Epithelial cell of esophagus (primary cell): ENCODE data around the gene KANTR.

ENCODE experiments used
- DNase-seq: peaks from one replicate; pipeline ENCODE4 v3.0.0; 2010; ENCODE audit warnings: low read depth
- H3K4me3 ChIP-seq: 2 replicates; pipeline ENCODE4 v1.5.1; 2011; ENCODE audit warnings: mild to moderate bottlenecking, low read length, control low read depth
- TF ChIP-seq, protein P1 (sequence below): IDR thresholded peaks from 2 replicates; pipeline ENCODE4 v1.5.1; 2011; ENCODE audit warnings: low read depth, mild to moderate bottlenecking, low read length, control low read depth, inconsistent platforms; ENCODE audit not compliant: insufficient read depth; ENCODE audit errors: missing control alignments

The KANTR gene

DNA sequence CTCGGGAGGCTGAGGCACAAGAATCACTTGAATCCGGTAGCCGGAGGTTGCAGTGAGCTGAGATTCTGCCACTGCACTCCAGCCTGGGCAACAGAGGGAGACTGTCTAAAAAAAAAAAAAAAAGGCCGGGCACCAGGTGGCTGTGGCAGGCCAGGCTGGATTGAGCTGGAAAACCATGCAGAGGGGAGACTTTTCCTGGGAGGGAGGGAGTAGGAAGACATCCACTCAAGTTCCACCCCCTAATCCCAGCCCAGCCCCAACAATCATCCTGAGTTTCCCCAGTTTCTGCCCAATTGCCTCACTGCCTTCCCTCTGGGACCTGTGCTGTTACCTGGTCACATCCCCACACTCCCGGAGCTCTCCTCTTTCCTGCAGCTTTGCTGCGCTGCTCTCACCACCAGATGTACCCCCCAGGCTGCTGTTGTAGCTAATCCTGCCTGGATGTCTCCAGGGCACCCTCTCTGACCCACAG is 20.8 kb upstream of the KANTR start:
- TF ChIP-seq, protein P1, sequence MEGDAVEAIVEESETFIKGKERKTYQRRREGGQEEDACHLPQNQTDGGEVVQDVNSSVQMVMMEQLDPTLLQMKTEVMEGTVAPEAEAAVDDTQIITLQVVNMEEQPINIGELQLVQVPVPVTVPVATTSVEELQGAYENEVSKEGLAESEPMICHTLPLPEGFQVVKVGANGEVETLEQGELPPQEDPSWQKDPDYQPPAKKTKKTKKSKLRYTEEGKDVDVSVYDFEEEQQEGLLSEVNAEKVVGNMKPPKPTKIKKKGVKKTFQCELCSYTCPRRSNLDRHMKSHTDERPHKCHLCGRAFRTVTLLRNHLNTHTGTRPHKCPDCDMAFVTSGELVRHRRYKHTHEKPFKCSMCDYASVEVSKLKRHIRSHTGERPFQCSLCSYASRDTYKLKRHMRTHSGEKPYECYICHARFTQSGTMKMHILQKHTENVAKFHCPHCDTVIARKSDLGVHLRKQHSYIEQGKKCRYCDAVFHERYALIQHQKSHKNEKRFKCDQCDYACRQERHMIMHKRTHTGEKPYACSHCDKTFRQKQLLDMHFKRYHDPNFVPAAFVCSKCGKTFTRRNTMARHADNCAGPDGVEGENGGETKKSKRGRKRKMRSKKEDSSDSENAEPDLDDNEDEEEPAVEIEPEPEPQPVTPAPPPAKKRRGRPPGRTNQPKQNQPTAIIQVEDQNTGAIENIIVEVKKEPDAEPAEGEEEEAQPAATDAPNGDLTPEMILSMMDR: no peak
- DNase-seq: no peak
- no peak overlapping the region for H3K4me3 ChIP-seq

DNA sequence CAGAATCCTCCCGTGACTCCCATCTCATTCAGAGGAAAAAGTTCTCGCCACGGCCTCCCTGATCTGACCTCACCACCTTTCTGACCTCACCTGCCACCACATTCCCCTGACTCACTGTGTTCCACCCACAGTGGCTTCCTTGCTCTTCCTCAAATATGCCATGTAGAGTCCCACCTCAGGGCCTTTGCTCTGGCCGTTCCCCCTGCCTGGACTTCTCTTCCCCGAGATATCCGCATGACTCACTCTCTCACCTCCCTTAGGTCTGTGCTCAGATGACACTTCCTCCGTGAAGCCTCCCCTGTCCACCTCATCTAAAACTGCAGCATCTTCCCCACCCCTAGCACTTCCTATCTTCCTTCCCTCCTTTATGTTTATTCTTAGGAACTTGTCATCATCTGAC is 18.9 kb upstream of the KANTR start:
- H3K4me3 ChIP-seq: no peak overlapping the region
- no peak for DNase-seq
- TF ChIP-seq, protein P1: no peak

DNA sequence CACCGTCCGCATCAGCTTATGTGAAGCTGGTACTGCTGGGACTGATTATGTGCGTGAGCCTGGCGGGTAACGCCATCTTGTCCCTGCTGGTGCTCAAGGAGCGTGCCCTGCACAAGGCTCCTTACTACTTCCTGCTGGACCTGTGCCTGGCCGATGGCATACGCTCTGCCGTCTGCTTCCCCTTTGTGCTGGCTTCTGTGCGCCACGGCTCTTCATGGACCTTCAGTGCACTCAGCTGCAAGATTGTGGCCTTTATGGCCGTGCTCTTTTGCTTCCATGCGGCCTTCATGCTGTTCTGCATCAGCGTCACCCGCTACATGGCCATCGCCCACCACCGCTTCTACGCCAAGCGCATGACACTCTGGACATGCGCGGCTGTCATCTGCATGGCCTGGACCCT is 17.3 kb upstream of the KANTR start:
- TF ChIP-seq, protein P1: no peak

DNA sequence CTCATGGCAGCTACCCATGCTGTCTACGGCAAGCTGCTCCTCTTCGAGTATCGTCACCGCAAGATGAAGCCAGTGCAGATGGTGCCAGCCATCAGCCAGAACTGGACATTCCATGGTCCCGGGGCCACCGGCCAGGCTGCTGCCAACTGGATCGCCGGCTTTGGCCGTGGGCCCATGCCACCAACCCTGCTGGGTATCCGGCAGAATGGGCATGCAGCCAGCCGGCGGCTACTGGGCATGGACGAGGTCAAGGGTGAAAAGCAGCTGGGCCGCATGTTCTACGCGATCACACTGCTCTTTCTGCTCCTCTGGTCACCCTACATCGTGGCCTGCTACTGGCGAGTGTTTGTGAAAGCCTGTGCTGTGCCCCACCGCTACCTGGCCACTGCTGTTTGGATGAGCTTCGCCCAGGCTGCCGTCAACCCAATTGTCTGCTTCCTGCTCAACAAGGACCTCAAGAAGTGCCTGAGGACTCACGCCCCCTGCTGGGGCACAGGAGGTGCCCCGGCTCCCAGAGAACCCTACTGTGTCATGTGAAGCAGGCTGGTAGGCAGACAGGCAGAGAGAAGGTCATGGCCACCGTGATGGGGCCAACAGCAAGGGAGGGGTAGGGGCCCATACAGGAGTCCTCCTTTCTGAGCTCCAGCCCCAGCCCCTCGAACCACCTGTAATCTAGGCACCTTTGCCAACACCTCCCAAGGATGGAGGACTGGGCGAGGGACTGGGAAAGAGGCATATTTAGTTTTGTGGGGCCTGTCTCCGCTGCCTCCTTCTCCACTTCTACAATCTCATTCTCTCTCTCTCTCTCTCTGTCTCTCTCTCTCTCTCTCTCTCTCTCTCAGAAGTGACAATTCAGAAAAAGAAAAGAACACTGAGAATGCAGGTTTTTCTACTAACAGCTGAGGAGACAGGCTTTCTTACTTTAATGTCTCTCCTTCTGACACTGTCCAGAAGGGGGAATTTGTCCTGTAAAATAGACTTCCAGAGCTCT is 16.4 kb upstream of the KANTR start:
- H3K4me3 ChIP-seq: no peak overlapping the region
- no peak for DNase-seq
- TF ChIP-seq, protein P1: no peak

More for the DNA sequence above, 17.3 kb upstream of the KANTR start:
- no peak for DNase-seq
- no peak overlapping the region for H3K4me3 ChIP-seq

DNA sequence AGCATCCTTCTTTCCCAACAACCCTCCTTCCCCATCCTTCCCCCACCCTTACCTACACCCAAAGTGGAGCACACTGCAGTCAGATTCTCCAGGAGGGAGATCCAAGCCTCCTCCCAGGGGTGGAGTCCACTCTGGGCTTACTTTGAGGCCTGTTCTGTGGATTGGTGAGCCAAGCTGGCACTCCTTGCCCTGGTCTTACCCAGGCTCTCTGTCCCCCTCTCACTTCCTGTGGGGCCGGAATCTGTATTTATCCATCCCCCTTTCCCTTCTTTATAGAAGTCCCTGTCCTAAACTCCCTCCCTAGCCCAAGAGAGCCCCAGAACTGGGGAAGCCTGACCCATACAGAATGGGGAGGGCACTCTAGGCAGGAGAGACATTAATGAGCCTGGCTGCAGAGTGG is 15.0 kb upstream of the KANTR start:
- TF ChIP-seq, protein P1: no peak
- DNase-seq: no peak
- no peak overlapping the region for H3K4me3 ChIP-seq

DNA sequence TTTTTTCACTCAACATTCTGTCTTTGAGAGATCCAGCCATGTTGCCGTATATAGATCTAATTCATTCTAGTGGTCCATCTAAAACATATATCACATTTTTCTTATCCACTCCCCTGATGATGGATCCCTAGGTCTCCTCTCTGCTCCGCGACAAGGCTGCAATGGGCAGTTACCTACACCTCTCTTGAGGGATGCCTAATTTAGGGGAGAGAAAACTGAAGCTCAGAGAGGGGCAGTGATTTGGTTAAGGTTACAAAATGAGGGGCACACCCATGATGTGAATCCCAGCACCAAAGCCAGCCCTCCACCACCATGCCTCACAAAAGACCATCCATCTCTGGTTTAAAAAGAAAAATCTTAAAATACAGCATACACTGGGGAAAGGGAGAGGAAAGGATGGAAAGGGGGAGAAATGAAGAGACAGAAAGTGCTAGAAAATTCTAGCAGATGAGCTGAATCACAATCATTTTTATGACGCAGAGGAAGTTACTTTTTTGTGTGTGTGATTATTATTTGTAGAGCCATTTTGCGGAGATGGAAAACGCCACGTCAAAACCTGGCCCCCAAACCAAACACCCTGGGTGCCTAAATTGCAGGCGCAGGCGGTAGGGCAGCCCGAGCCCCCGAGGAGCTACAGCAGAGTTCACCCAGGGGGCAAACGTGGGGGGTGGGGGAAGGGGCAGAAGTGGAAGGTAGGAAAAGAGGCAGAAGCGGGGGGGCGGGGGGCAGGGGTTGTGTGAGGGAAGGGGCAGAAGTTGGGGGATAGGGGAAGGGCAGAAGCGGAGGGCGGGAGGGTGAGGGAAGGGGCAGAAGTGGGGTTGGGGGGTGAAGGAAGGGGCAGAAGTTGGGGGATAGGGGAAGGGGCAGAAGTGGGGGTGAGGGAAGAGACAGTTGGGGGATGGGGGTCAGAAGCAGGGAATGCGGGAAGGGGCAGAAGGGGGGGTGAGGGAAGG is 13.0 kb upstream of the KANTR start:
- DNase-seq: no peak
- H3K4me3 ChIP-seq: no peak overlapping the region
- TF ChIP-seq, protein P1: no peak
